ENCODE measurements around the gene CCM2L. TPM values are rescaled to one million over a fixed set of nuclear protein-coding genes. Genes with fewer than 3 reads are reported as not detected.

CCM2L gene
- total and polyA plus RNA-seq, 10 of the 15 experiments (the other 5 are each of a cell fraction or from before 2014, with no cell fraction given) = not detected

GRCh38 chr20:31963889-31964288 is 46.3 kb upstream of the CCM2L start (continued):
- TF ChIP-seq REST (IDR thresholded peaks at IDR 0.05; ENCODE audit: low read depth, low read length) (no peak), HCFC1 (IDR thresholded peaks at IDR 0.05; ENCODE audit: low read length) (no peak), BCL3 (IDR thresholded peaks at IDR 0.05; ENCODE audit: borderline replicate concordance, insufficient read depth, low read depth, low read length, poor library complexity, severe bottlenecking) (no peak)

GRCh38 chr20:31966991-31967655 is 43.1 kb upstream of the CCM2L start:
- Histone ChIP-seq H4K20me1 (ENCODE audit: control insufficient read depth, insufficient read depth) (peaks cover 2% of the 10 kb centered on the region; the same call in 1 of the 2 replicates), H3K4me1 (ENCODE audit: control insufficient read depth, insufficient read depth, low read length) (no peaks in the 10 kb centered on the region), H3K9ac (ENCODE audit: control insufficient read depth, insufficient read depth, low read length) (no peak overlapping the region), H3K4me2 (ENCODE audit: control insufficient read depth, insufficient read depth) (no peak overlapping the region), H3K79me2 (ENCODE audit: control insufficient read depth, insufficient read depth, low read length) (no peaks in the 10 kb centered on the region), H3K36me3 (ENCODE audit: control insufficient read depth in 2 of 2, insufficient read depth in 2 of 2, low read length in 1 of 2) (no peaks in the 10 kb centered on the region), H2AFZ (ENCODE audit: control insufficient read depth, low read depth, low read length) (no peak overlapping the region), H3K27me3 (replicated peaks in 1 of 2; ENCODE audit: control insufficient read depth in 2 of 2, insufficient read depth in 2 of 2, low read length in 1 of 2) (peaks cover 0 to 2% of the 10 kb centered on the region in 2 experiments; a peak in 3 of 4 replicates), H3K27ac (ENCODE audit: control insufficient read depth, insufficient read depth) (no peak overlapping the region), H3K9me3 (replicated peaks; ENCODE audit: control insufficient read depth, insufficient read depth, low read length) (no peaks in the 10 kb centered on the region), H3K4me3 (no peak overlapping the region)
- ATAC-seq (no peak), DNase-seq (ENCODE audit: low read depth, low spot score) (no peak), FAIRE-seq (no peak)
- in situ Hi-C loops (cut with MboI) = no loop called here
- RAD21 ChIA-PET (ENCODE audit: unreplicated experiment) = interaction anchor here (1.0 kb wide), 1 partner anchor 137 kb away, joined by 3 read pairs; no protein-coding TSS in a partner anchor
- WGBS (ENCODE audit: insufficient coverage, insufficient replicate concordance, low lambda C conversion rate, missing lambda C conversion rate) = 15% methylated on average over 5 of the region's 5 CpGs
- SMC1A ChIA-PET (ENCODE audit: uncharacterized antibody, unreplicated experiment) = interaction anchor here (1.1 to 1.5 kb wide), 3 partner anchors 14 to 124 kb away, joined by 3 to 6 read pairs (median 3); no protein-coding TSS in a partner anchor
- BruUV-seq (replicated peaks) = no TSS peak
- intact Hi-C loops (cut with micrococcal nuclease; ENCODE audit: unreplicated experiment) = no loop called here
- CTCF ChIA-PET = interaction anchor here (0.8 to 2.3 kb wide), 3 partner anchors 65 to 121 kb away, joined by 3 to 5 read pairs (median 3); no protein-coding TSS in a partner anchor
- POLR2A ChIA-PET = no interaction called here
- TF ChIP-seq MEF2B (IDR thresholded peaks at IDR 0.05; ENCODE audit: partially characterized antibody, poor library complexity, severe bottlenecking) (no peak), SRF (IDR thresholded peaks at IDR 0.05; ENCODE audit: low read depth in 2 of 2, low read length in 2 of 2) (no peak), ZBTB11 (CRISPR knock-in tag; IDR thresholded peaks at IDR 0.05) (no peak), RFX5 (IDR thresholded peaks at IDR 0.05; ENCODE audit: low read depth, low read length) (no peak), MEF2A (IDR thresholded peaks at IDR 0.05; ENCODE audit: insufficient read depth, low read depth, low read length) (no peak), USF2 (IDR thresholded peaks at IDR 0.05; ENCODE audit: borderline replicate concordance, low read depth, low read length) (no peak)
